Activated B cell treated with CpG ODN at 0.5 μM for 24 hours (primary cell): ENCODE data around the gene DLEC1. TPM values are rescaled to one million over a fixed set of nuclear protein-coding genes. Genes with fewer than 3 reads are reported as not detected.

Source experiments
- ATAC-seq: fragments of 200-7000 bp; cut with Tn5 transposase; one replicate; pipeline ENCODE4 v1.10.0; 2021; ENCODE audit warnings: low read depth, mild to moderate bottlenecking, moderate library complexity
- CTCF ChIA-PET: fragments of 350-600 bp; sonication (Branson Sonifier 250); formaldehyde crosslinking; loops from one replicate; lab custom pipeline; 2021; ENCODE audit warnings: antibody characterized with exemption; lab: Charles Lee
- POLR2A ChIA-PET: fragments of 350-600 bp; sonication (Branson Sonifier 250); formaldehyde crosslinking; loops from one replicate; lab custom pipeline; 2021; ENCODE audit warnings: antibody characterized with exemption; lab: Charles Lee
- DNase-seq: peaks from one replicate; pipeline ENCODE4 v3.0.0; 2022
- H3K27ac Mint-ChIP-seq: one replicate; pipeline ENCODE4 v1.8.0; 2020; ENCODE audit warnings: mixed read lengths
- H3K27me3 Mint-ChIP-seq: one replicate; pipeline ENCODE4 v1.8.0; 2021; ENCODE audit warnings: mixed read lengths
- H3K36me3 Mint-ChIP-seq: one replicate; pipeline ENCODE4 v1.8.0; 2021; ENCODE audit warnings: low read depth, mixed read lengths
- H3K4me1 Mint-ChIP-seq: one replicate; pipeline ENCODE4 v1.8.0; 2021; ENCODE audit warnings: mixed read lengths
- H3K4me3 Mint-ChIP-seq: one replicate; pipeline ENCODE4 v1.8.0; 2020; ENCODE audit warnings: mild to moderate bottlenecking, mixed read lengths
- H3K9me3 Mint-ChIP-seq: one replicate; pipeline ENCODE4 v1.8.0; 2020; ENCODE audit warnings: mixed read lengths
- intact Hi-C: fragments of 100-400 bp; cut with micrococcal nuclease; formaldehyde crosslinking; loops from one replicate; pipeline ENCODE4 v1.15.1; 2024
- total RNA-seq: library from RNA; stranded (reverse); gene quantifications from 2 replicates; pipeline ENCODE4 v1.2.3, GENCODE V29; 2022
- TF ChIP-seq, protein P1 (sequence below): fragments of 200-600 bp; IDR thresholded peaks from one replicate; pipeline ENCODE4 v1.8.0; 2022; ENCODE audit warnings: antibody characterized with exemption, mild to moderate bottlenecking

DLEC1 gene
- total RNA-seq, 1 donor from 2014 or later = 0.11 TPM

DNA sequence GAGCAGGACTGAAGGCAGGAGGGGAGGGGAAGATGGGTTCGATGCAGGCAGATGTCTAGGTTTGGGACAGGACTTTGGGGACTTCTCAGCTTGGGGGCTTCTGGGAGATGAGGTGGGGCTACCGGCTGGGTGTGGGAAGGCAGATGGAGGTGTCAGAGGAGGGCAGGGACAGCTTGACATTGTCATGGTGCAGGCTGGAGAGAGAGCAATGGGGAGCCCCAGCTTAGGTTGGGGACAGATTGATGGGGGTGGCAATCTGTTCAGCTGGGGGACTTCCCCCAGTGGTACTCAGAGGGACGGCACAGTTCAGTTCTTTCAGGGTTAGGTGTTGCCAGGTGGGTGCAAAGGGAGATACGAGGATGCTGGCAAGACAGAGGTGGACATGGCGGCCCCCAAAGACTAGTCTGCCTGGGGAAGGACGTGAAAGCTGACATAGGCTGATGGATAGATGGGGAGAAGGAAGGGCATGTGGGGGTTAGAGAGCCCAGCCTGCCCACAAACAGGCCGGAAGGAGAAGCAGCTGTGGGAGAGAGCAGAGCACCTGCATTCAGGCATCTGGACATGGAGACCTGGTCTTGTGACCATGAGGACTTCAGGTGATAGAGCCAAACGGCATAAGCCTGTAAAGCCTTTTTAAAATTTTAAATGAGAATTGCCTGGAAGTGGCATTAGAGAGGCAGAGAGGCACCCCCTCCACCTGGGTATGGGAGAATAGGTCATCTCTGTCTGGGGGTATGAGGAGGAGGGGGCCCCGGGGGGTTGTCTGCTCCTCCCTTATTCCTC, 76.8 kb downstream of the DLEC1 start:
- POLR2A ChIA-PET = no interaction called here
- TF ChIP-seq, protein P1, sequence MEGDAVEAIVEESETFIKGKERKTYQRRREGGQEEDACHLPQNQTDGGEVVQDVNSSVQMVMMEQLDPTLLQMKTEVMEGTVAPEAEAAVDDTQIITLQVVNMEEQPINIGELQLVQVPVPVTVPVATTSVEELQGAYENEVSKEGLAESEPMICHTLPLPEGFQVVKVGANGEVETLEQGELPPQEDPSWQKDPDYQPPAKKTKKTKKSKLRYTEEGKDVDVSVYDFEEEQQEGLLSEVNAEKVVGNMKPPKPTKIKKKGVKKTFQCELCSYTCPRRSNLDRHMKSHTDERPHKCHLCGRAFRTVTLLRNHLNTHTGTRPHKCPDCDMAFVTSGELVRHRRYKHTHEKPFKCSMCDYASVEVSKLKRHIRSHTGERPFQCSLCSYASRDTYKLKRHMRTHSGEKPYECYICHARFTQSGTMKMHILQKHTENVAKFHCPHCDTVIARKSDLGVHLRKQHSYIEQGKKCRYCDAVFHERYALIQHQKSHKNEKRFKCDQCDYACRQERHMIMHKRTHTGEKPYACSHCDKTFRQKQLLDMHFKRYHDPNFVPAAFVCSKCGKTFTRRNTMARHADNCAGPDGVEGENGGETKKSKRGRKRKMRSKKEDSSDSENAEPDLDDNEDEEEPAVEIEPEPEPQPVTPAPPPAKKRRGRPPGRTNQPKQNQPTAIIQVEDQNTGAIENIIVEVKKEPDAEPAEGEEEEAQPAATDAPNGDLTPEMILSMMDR = no peak
- Mint-ChIP-seq H3K4me3 (no peak overlapping the region), H3K4me1 (peaks cover 16% of the 10 kb centered on the region), H3K36me3 (peaks cover 15% of the 10 kb centered on the region), H3K27ac (no peak overlapping the region), H3K9me3 (no peaks in the 10 kb centered on the region), H3K27me3 (no peaks in the 10 kb centered on the region)
- ATAC-seq (no peak), DNase-seq (peak; percentile 10)
- intact Hi-C loops = loop anchor here (5.0 kb wide), 1 partner anchor 111 kb away; no protein-coding TSS in a partner anchor
- CTCF ChIA-PET = interaction anchor here (0.8 to 3.9 kb wide), 4 partner anchors 21 to 230 kb away, joined by 3 to 32 read pairs (median 8); partner anchors contain the start of genes ACAA1 and XYLB

DNA sequence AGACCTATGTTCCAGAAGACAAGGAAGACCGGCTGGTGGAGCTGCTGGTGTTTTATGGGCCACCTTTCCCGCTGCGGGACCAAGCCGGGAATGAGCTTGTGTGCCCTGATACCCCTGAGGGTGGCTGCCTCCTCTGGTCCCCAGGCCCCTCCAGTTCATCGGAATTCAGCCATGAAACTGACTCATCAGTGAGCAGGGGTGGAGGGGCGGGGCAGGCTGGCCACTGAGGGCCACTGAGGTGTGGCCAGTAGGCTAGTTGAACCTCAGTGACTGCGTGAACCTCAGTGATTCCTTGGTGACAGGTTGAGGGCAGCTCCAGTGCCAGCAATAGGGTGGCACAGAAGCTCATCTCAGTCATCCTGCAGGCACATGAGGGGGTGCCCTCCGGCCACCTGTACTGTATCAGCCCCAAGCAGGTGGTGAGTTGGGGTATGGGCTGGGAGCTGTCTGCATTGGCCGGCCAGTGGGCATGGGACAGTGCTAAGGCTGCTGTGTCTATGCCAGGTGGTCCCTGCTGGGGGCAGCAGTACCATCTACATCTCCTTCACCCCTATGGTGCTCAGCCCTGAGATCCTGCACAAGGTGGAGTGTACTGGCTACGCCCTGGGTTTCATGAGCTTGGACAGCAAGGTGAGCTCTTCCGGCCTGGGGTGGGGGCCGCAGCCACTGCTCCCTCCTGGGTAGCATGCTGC, 77.6 kb downstream of the DLEC1 start:
- ChIA-PET CTCF (interaction anchor here (1.0 to 3.9 kb wide), 5 partner anchors 21 to 364 kb away, joined by 3 to 32 read pairs (median 9); partner anchors contain the start of genes ACAA1 and XYLB), POLR2A (interaction anchor here (1.3 kb wide), 1 partner anchor 20 kb away, joined by 3 read pairs; the partner anchor contains the start of gene ACAA1)
- Mint-ChIP-seq H3K9me3 (no peaks in the 10 kb centered on the region), H3K27me3 (no peaks in the 10 kb centered on the region), H3K27ac (no peak overlapping the region), H3K4me1 (peaks cover 16% of the 10 kb centered on the region), H3K4me3 (no peak overlapping the region), H3K36me3 (peaks cover 19% of the 10 kb centered on the region)
- DNase-seq (no peak), ATAC-seq (no peak)
- TF ChIP-seq, protein P1 = no peak
- intact Hi-C loops = loop anchor here (5.0 kb wide), 1 partner anchor 111 kb away; no protein-coding TSS in a partner anchor

DNA sequence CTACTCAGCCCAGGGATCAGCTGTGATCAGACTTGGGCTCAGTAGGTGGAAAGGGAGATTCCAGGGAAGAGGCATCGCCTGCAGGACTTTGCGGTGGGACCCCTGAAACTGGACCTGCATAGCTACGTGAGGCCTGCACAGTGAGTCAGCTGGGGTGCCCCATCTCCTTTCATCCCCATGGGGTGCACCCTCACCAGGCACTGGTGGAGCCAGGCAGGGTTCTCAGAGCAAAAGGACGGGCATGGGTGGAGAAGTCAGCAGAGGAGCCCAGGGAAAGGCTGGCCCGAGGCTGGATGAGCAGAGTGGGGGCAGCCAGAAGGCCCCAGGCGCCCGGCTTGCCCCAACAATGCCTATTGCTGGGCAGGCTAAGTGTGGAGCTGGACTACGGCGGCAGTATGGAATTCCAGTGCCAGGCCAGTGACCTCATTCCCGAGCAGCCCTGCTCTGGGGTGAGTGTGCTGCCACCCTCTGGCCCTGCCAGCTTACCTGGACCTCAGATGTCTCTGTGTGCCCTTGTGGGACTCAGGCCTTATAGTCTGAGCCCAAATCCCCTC, 78.2 kb downstream of the DLEC1 start:
- peaks cover 16% of the 10 kb centered on the region for H3K4me1 Mint-ChIP-seq
- peaks cover 25% of the 10 kb centered on the region for H3K36me3 Mint-ChIP-seq
- H3K9me3 Mint-ChIP-seq = no peaks in the 10 kb centered on the region
- H3K27ac Mint-ChIP-seq = no peak overlapping the region
- POLR2A ChIA-PET = interaction anchor here (1.3 kb wide), 1 partner anchor 20 kb away, joined by 3 read pairs; the partner anchor contains the start of gene ACAA1
- DNase-seq (no peak), ATAC-seq (no peak)
- no peak overlapping the region for H3K4me3 Mint-ChIP-seq
- intact Hi-C loops = loop anchor here (5.0 kb wide), 1 partner anchor 110 kb away; no protein-coding TSS in a partner anchor
- no peaks in the 10 kb centered on the region for H3K27me3 Mint-ChIP-seq
- CTCF ChIA-PET = interaction anchor here (0.7 to 3.9 kb wide), 6 partner anchors 123 to 363 kb away, joined by 3 to 32 read pairs (median 8); partner anchors contain the start of gene XYLB
- TF ChIP-seq, protein P1 = no peak

DNA sequence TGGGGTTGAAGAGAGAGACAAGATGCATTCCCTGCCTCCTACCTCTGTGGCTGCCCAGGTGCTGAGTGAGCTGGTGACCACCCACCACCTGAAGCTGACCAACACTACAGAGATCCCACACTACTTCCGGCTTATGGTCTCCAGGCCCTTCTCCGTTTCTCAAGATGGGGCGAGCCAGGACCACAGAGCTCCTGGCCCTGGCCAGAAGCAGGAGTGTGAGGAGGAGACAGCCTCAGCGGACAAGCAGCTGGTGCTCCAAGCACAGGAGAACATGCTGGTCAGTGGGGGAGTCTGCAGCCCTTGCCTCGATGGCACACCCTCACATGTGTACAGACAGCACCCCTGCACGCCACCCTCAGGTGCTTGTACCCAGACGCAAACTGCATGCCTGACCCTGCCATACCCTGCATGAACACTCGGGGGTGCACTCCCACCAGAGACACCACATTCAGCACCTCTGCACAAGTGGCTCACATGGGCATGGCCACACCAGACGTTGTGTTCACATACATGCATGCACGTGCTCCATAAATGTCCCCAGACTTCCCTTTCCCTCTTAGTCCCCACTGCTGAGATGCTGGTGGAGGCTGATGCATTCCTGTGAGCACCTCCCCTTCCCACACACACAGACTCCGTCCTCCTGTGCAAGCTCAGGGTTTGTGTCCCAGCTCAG, 78.9 kb downstream of the DLEC1 start:
- Mint-ChIP-seq H3K9me3 (no peaks in the 10 kb centered on the region), H3K27ac (no peak overlapping the region), H3K36me3 (peaks cover 32% of the 10 kb centered on the region), H3K4me1 (peaks cover 16% of the 10 kb centered on the region), H3K27me3 (no peaks in the 10 kb centered on the region), H3K4me3 (no peak overlapping the region)
- ATAC-seq (peak; percentile 88), DNase-seq (peak; percentile 58)
- ChIA-PET CTCF (interaction anchor here (0.7 to 3.9 kb wide), 8 partner anchors 122 to 363 kb away, joined by 3 to 32 read pairs (median 7); partner anchors contain the start of gene XYLB), POLR2A (interaction anchor here (0.7 to 1.3 kb wide), 2 partner anchors 19 to 180 kb away, joined by 3 read pairs; partner anchors contain the start of gene ACAA1)
- intact Hi-C loops = loop anchor here (1.0 to 5.0 kb wide), 5 partner anchors 109 to 362 kb away; partner anchors contain the start of gene XYLB
- TF ChIP-seq, protein P1 = no peak
